BE2C (cell line): ENCODE results near the gene GATAD2A.

ENCODE experiments used
- DNase-seq: peaks from one replicate; pipeline ENCODE4 v3.0.0-alpha.2; 2020
- H3K27me3 ChIP-seq: fragments of 250-450 bp; sonication (Bioruptor Pico); 2 replicates; pipeline ENCODE4 v1.5.1; 2020; ENCODE audit warnings: mild to moderate bottlenecking
- H3K36me3 ChIP-seq: fragments of 250-450 bp; sonication (Bioruptor Pico); 2 replicates; pipeline ENCODE4 v1.5.1; 2020; ENCODE audit warnings: mild to moderate bottlenecking
- H3K4me1 ChIP-seq: fragments of 250-450 bp; sonication (Bioruptor Pico); 2 replicates; pipeline ENCODE4 v1.5.1; 2020
- H3K4me3 ChIP-seq: 2 replicates; pipeline ENCODE4 v1.5.1; 2011; ENCODE audit warnings: low read depth, low read length
- H3K9me3 ChIP-seq: fragments of 250-450 bp; sonication (Bioruptor Pico); 2 replicates; pipeline ENCODE4 v1.5.1; 2020
- CTCF ChIP-seq: IDR thresholded peaks from 2 replicates; pipeline ENCODE4 v1.5.1; 2012; ENCODE audit warnings: mild to moderate bottlenecking, low read depth, low read length

Gene GATAD2A

GRCh38 chr19:19482809-19483596 is 77.5 kb downstream of the GATAD2A start:
- Histone ChIP-seq H3K27me3 (no peaks in the 10 kb centered on the region), H3K4me1 (peaks cover 17% of the 10 kb centered on the region), H3K36me3 (peaks cover 17% of the 10 kb centered on the region), H3K9me3 (no peaks in the 10 kb centered on the region), H3K4me3 (no peak overlapping the region)
- no peak for DNase-seq
- TF ChIP-seq CTCF, result no peak

GRCh38 chr19:19485161-19485997 is 79.9 kb downstream of the GATAD2A start:
- Histone ChIP-seq H3K36me3 (peaks cover 17% of the 10 kb centered on the region), H3K4me1 (peaks cover 37% of the 10 kb centered on the region), H3K4me3 (no peak overlapping the region), H3K27me3 (no peaks in the 10 kb centered on the region), H3K9me3 (no peaks in the 10 kb centered on the region)
- DNase-seq, result peak; percentile 58
- TF ChIP-seq CTCF, result no peak

GRCh38 chr19:19485998-19486290 is 80.5 kb downstream of the GATAD2A start:
- DNase-seq, result no peak
- Histone ChIP-seq H3K4me3 (no peak overlapping the region), H3K4me1 (peaks cover 37% of the 10 kb centered on the region), H3K9me3 (no peaks in the 10 kb centered on the region), H3K27me3 (no peaks in the 10 kb centered on the region), H3K36me3 (peaks cover 20% of the 10 kb centered on the region)
- TF ChIP-seq CTCF, result no peak

GRCh38 chr19:19486343-19487076 is 81.0 kb downstream of the GATAD2A start:
- Histone ChIP-seq H3K4me1 (peaks cover 37% of the 10 kb centered on the region), H3K4me3 (no peak overlapping the region), H3K9me3 (no peaks in the 10 kb centered on the region), H3K27me3 (no peaks in the 10 kb centered on the region), H3K36me3 (peaks cover 22% of the 10 kb centered on the region)
- no peak for TF ChIP-seq CTCF
- no peak for DNase-seq

- H3K9me3 ChIP-seq, result no peaks in the 10 kb centered on the region
- no peaks in the 10 kb centered on the region for H3K27me3 ChIP-seq
- peaks cover 37% of the 10 kb centered on the region for H3K4me1 ChIP-seq
- peaks cover 28% of the 10 kb centered on the region for H3K36me3 ChIP-seq
- DNase-seq, result no peak
- no peak overlapping the region for H3K4me3 ChIP-seq
- TF ChIP-seq CTCF, result no peak
Measured at GRCh38 chr19:19487077-19487949, 81.8 kb downstream of the GATAD2A start.
